Trophoblast cell (in vitro differentiated cells and primary cell): Measurements from ENCODE around the gene TCIRG1. TPM values are rescaled to one million over a fixed set of nuclear protein-coding genes. Genes with fewer than 3 reads are reported as not detected.
"Not testable (repeated sequence)": the region's sequence is repeated elsewhere in the genome, so short reads cannot be mapped to it uniquely, and the experiment has no call there.

ENCODE experiments used
- DNase-seq, 2 donors: peaks; one replicate each; pipeline ENCODE4 v3.0.0-alpha.2; 2016
- H2AFZ ChIP-seq: 2 replicates; pipeline ENCODE4 v1.6.1; 2013; ENCODE audit warnings: low read length, moderate library complexity, mild to moderate bottlenecking; ENCODE audit not compliant: insufficient read depth, poor library complexity
- H2AK5ac ChIP-seq: 2 replicates; pipeline ENCODE4 v1.6.1; 2013; ENCODE audit warnings: mild to moderate bottlenecking, low read length
- H2BK120ac ChIP-seq: 2 replicates; pipeline ENCODE4 v1.6.1; 2013; ENCODE audit warnings: low read length, mild to moderate bottlenecking, moderate library complexity; ENCODE audit not compliant: insufficient read depth, poor library complexity
- H2BK12ac ChIP-seq: 2 replicates; pipeline ENCODE4 v1.6.1; 2013; ENCODE audit warnings: mild to moderate bottlenecking, low read length, moderate library complexity
- H2BK5ac ChIP-seq: 2 replicates; pipeline ENCODE4 v1.6.1; 2013; ENCODE audit warnings: low read length, low read depth, moderate library complexity, mild to moderate bottlenecking; ENCODE audit not compliant: poor library complexity
- H3K14ac ChIP-seq: 2 replicates; pipeline ENCODE4 v1.6.1; 2013; ENCODE audit warnings: mild to moderate bottlenecking, low read length
- H3K18ac ChIP-seq: 2 replicates; pipeline ENCODE4 v1.6.1; 2013; ENCODE audit warnings: mild to moderate bottlenecking, low read length
- H3K23ac ChIP-seq: 2 replicates; pipeline ENCODE4 v1.6.1; 2013; ENCODE audit warnings: low read length
- H3K27ac ChIP-seq: 2 replicates; pipeline ENCODE4 v1.5.1; 2013; ENCODE audit warnings: low read depth, mild to moderate bottlenecking, inconsistent platforms, low read length, moderate library complexity
- H3K27me3 ChIP-seq: 2 replicates; pipeline ENCODE4 v1.6.1; 2013; ENCODE audit warnings: inconsistent platforms, mild to moderate bottlenecking, low read length, moderate library complexity; ENCODE audit not compliant: insufficient read depth
- H3K36me3 ChIP-seq, 2 experiments: 1 replicate in 1 of 2; 2 replicates in 1 of 2; pipeline ENCODE4 v1.6.1; 2013; ENCODE audit warnings: low read length in 2 of 2, mild to moderate bottlenecking in 2 of 2, moderate library complexity in 1 of 2; ENCODE audit not compliant: insufficient read depth in 2 of 2, control insufficient read depth in 1 of 2
- H3K4ac ChIP-seq: 2 replicates; pipeline ENCODE4 v1.6.1; 2013; ENCODE audit warnings: low read depth, mild to moderate bottlenecking, low read length, moderate library complexity
- H3K4me1 ChIP-seq, 2 experiments: 1 replicate in 1 of 2; 2 replicates in 1 of 2; pipeline ENCODE4 v1.6.1; 2013; ENCODE audit warnings: low read length in 2 of 2, mild to moderate bottlenecking in 2 of 2, moderate library complexity in 1 of 2; ENCODE audit not compliant: insufficient read depth in 2 of 2, control insufficient read depth in 1 of 2
- H3K4me2 ChIP-seq: 2 replicates; pipeline ENCODE4 v1.6.1; 2013; ENCODE audit warnings: inconsistent platforms, mild to moderate bottlenecking, low read length, moderate library complexity
- H3K4me3 ChIP-seq: 2 replicates; pipeline ENCODE4 v1.5.1; 2013; ENCODE audit warnings: mild to moderate bottlenecking, low read depth, low read length, inconsistent platforms
- H3K79me1 ChIP-seq: one replicate; pipeline ENCODE4 v1.6.1; 2013; ENCODE audit warnings: low read length
- H3K79me2 ChIP-seq: 2 replicates; pipeline ENCODE4 v1.6.1; 2013; ENCODE audit warnings: low read length, mild to moderate bottlenecking; ENCODE audit not compliant: control insufficient read depth, insufficient read depth, poor library complexity
- H3K9ac ChIP-seq: 2 replicates; pipeline ENCODE4 v1.6.1; 2013; ENCODE audit warnings: mild to moderate bottlenecking, low read length
- H3K9me3 ChIP-seq: 2 replicates; pipeline ENCODE4 v1.6.1; 2013; ENCODE audit warnings: low read depth, mild to moderate bottlenecking, control low read depth, inconsistent platforms, low read length; ENCODE audit not compliant: insufficient read depth
- H4K12ac ChIP-seq: 2 replicates; pipeline ENCODE4 v1.6.1; 2013; ENCODE audit warnings: low read depth, mild to moderate bottlenecking, low read length, moderate library complexity
- H4K8ac ChIP-seq: 2 replicates; pipeline ENCODE4 v1.6.1; 2013; ENCODE audit warnings: low read depth, mild to moderate bottlenecking, low read length, moderate library complexity
- H4K91ac ChIP-seq: one replicate; pipeline ENCODE4 v1.6.1; 2013; ENCODE audit warnings: low read depth, mild to moderate bottlenecking, low read length, moderate library complexity
- WGBS: extraction: QIAGEN DNeasy Blood & Tissue Kit; methylation state at CpG from one replicate; pipeline ENCODE4 v1.1.7; 2013; ENCODE audit warnings: missing lambda C conversion rate; ENCODE audit not compliant: insufficient read length, insufficient coverage; ENCODE audit errors: extremely low coverage; 5-methylcytosine and 5-hydroxymethylcytosine counted together
- polyA plus RNA-seq: library from polyadenylated mRNA; stranded (reverse); fragments of 200-250 nt; gene quantifications from 2 replicates; pipeline ENCODE4 v1.2.3, GENCODE V29; 2013

TCIRG1 gene
- 43.6 and 47.2 TPM in 2 replicates for polyA plus RNA-seq

- Histone ChIP-seq H3K18ac (peak within 1 kb of the TSS; percentile 79), H4K12ac (peak within 1 kb of the TSS; percentile 83), H2AFZ (peak within 1 kb of the TSS; percentile 59), H2BK12ac (peak within 1 kb of the TSS; percentile 21), H3K4me2 (peak within 1 kb of the TSS; percentile 68), H3K14ac (peak within 1 kb of the TSS; percentile 78), H3K27ac (peak within 1 kb of the TSS; percentile 65), H3K4ac (peak within 1 kb of the TSS; percentile 35), H2AK5ac (peak within 1 kb of the TSS; percentile 75), H3K9me3 (no peaks in the 10 kb centered on the region), H3K79me1 (peaks cover 17% of the 10 kb centered on the region), H3K9ac (peak within 1 kb of the TSS; percentile 81), H3K36me3 (peaks cover 27 to 30% of the 10 kb centered on the region in 2 experiments), H2BK120ac (peak within 1 kb of the TSS; percentile 47), H4K91ac (peak within 1 kb of the TSS; percentile 87), H2BK5ac (peak within 1 kb of the TSS; percentile 63), H3K79me2 (peaks cover 4% of the 10 kb centered on the region), H3K4me1 (peaks cover 18 to 21% of the 10 kb centered on the region in 2 experiments), H3K23ac (no peak within 1 kb of the TSS), H3K4me3 (peak within 1 kb of the TSS; percentile 69), H3K27me3 (no peaks in the 10 kb centered on the region), H4K8ac (peak within 1 kb of the TSS; percentile 95)
- DNase-seq = peak; percentile 90 to 92
- no CpG with 5 or more reads among the region's 51 CpGs for WGBS
These were observed at the start of gene TCIRG1 for GRCh38 chr11:68038718-68039525. TSS of gene TCIRG1 (plus strand) at chr11:68039025. CDS start at chr11:68041272, 2,247 bp downstream.

- not testable (repeated sequence) for H4K91ac ChIP-seq, H2BK120ac ChIP-seq, H2BK12ac ChIP-seq, H3K79me2 ChIP-seq, H2AFZ ChIP-seq, H3K14ac ChIP-seq, H3K9me3 ChIP-seq, H3K18ac ChIP-seq, H3K9ac ChIP-seq, H3K27me3 ChIP-seq, H4K8ac ChIP-seq, H2BK5ac ChIP-seq, H2AK5ac ChIP-seq, H3K79me1 ChIP-seq, H3K23ac ChIP-seq, H3K36me3 ChIP-seq, H3K4me1 ChIP-seq, H3K27ac ChIP-seq, H3K4me3 ChIP-seq, H3K4ac ChIP-seq, H4K12ac ChIP-seq
- peak in 1 of 2 donors; percentile 42 for DNase-seq
- H3K4me2 ChIP-seq = peak overlapping the region; percentile 16
- WGBS = no CpG with 5 or more reads among the region's 58 CpGs
These were observed 48.1 kb upstream of the TCIRG1 start for GRCh38 chr11:67990546-67991346.

- not testable (repeated sequence) for H3K4ac ChIP-seq, H3K9ac ChIP-seq, H3K79me2 ChIP-seq, H3K4me1 ChIP-seq, H4K12ac ChIP-seq, H3K27ac ChIP-seq, H4K8ac ChIP-seq, H2AK5ac ChIP-seq, H3K9me3 ChIP-seq, H3K27me3 ChIP-seq, H4K91ac ChIP-seq, H2BK120ac ChIP-seq, H3K23ac ChIP-seq, H2BK12ac ChIP-seq, H2AFZ ChIP-seq, H3K36me3 ChIP-seq, H3K79me1 ChIP-seq, H3K14ac ChIP-seq, H3K18ac ChIP-seq, H3K4me3 ChIP-seq, H2BK5ac ChIP-seq
- DNase-seq = peak in 1 of 2 donors; percentile 29
- H3K4me2 ChIP-seq = peak overlapping the region; percentile 10
- WGBS = no CpG with 5 or more reads among the region's 70 CpGs
These were observed 47.3 kb upstream of the TCIRG1 start for GRCh38 chr11:67991347-67992121.

- not testable (repeated sequence) for H3K9me3 ChIP-seq, H3K27me3 ChIP-seq, H3K4ac ChIP-seq, H3K27ac ChIP-seq, H2AK5ac ChIP-seq, H3K79me1 ChIP-seq, H3K79me2 ChIP-seq, H2BK120ac ChIP-seq, H4K91ac ChIP-seq, H3K9ac ChIP-seq, H4K12ac ChIP-seq, H3K14ac ChIP-seq, H4K8ac ChIP-seq, H3K23ac ChIP-seq, H2BK12ac ChIP-seq, H3K4me3 ChIP-seq, H2BK5ac ChIP-seq, H3K4me2 ChIP-seq, H3K36me3 ChIP-seq, H3K4me1 ChIP-seq, H3K18ac ChIP-seq, H2AFZ ChIP-seq
- no CpG with 5 or more reads among the region's 12 CpGs for WGBS
- peak; percentile 80 to 83 for DNase-seq
These were observed 45.0 kb upstream of the TCIRG1 start for GRCh38 chr11:67993821-67994220.
